PC-3 (cell line): Measurements from ENCODE around the gene RSBN1L.

Experiments used
- EZH2 ChIP-seq: fragments of 300-600 bp; sonication (generic); IDR thresholded peaks from one replicate; pipeline ENCODE4 v1.6.1; 2017; ENCODE audit warnings: antibody characterized with exemption, mild to moderate bottlenecking, low read length; ENCODE audit not compliant: unreplicated experiment
- TF ChIP-seq, protein P1 (sequence below): fragments of 300-600 bp; sonication (generic); conservative IDR thresholded peaks from 2 replicates; pipeline ENCODE4 v1.5.1; 2017; ENCODE audit warnings: antibody characterized with exemption, low read depth, mild to moderate bottlenecking, low read length

DNA sequence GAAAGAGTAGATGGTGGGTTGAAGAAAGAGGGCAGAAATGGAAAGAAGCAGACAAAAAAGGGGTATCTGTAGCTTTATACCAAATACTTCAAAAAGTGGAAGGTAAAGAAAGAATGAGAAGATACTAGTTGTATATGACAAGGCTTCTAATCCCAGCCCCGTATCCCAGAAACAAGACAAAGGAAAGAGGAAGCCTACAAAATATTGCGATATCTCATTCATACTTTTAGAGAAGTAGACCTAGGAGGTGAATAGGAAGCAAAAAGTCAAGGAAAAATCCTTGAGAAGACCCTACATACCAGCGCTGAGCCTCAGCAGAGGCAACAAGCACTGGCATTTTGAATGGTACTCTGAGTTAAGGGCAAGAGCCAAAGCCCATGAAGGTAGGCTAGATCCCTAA lies 128.9 kb downstream of the RSBN1L start:
- TF ChIP-seq EZH2: no peak
- TF ChIP-seq, protein P1, sequence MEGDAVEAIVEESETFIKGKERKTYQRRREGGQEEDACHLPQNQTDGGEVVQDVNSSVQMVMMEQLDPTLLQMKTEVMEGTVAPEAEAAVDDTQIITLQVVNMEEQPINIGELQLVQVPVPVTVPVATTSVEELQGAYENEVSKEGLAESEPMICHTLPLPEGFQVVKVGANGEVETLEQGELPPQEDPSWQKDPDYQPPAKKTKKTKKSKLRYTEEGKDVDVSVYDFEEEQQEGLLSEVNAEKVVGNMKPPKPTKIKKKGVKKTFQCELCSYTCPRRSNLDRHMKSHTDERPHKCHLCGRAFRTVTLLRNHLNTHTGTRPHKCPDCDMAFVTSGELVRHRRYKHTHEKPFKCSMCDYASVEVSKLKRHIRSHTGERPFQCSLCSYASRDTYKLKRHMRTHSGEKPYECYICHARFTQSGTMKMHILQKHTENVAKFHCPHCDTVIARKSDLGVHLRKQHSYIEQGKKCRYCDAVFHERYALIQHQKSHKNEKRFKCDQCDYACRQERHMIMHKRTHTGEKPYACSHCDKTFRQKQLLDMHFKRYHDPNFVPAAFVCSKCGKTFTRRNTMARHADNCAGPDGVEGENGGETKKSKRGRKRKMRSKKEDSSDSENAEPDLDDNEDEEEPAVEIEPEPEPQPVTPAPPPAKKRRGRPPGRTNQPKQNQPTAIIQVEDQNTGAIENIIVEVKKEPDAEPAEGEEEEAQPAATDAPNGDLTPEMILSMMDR: no peak
